GM12878 (cell line): Measurements from ENCODE around the gene RIPK4. TPM values are rescaled to one million over a fixed set of nuclear protein-coding genes. Genes with fewer than 3 reads are reported as not detected.

Experiments
- ATAC-seq: fragments of 200-7000 bp; cut with Tn5 transposase; 3 replicates; pipeline ENCODE4 v1.9.1; 2020; ENCODE audit warnings: mild to moderate bottlenecking, moderate library complexity
- BruUV-seq: library from RNA; stranded (reverse); fragments of 400-500 nt; replicated peaks from 2 replicates; lab custom pipeline; 2021; lab: Mats Ljungman, UMichigan
- CTCF ChIA-PET: fragments of 300-600 bp; sonication (Branson Sonifier 250); formaldehyde crosslinking; extraction: SDS; loops from one replicate; lab custom pipeline; 2021; ENCODE audit warnings: inconsistent platforms; lab: Yijun Ruan, JAX
- POLR2A ChIA-PET: fragments of 350-600 bp; formaldehyde crosslinking; extraction: SDS; loops from one replicate; lab custom pipeline; 2021; ENCODE audit warnings: inconsistent platforms; lab: Charles Lee
- RAD21 ChIA-PET: fragments of 300-600 bp; sonication (Branson Sonifier 250); formaldehyde crosslinking; loops from one replicate; lab custom pipeline; 2023; ENCODE audit warnings: antibody characterized with exemption; ENCODE audit not compliant: unreplicated experiment; lab: Charles Lee
- SMC1A ChIA-PET: fragments of 300-600 bp; sonication (Branson Sonifier 250); formaldehyde crosslinking; loops from one replicate; lab custom pipeline; 2023; ENCODE audit not compliant: unreplicated experiment, uncharacterized antibody; lab: Charles Lee
- DNase-seq: peaks from one replicate; pipeline ENCODE4 v3.0.0-alpha.2; 2011; ENCODE audit warnings: low read depth, low spot score
- FAIRE-seq: peaks from 3 replicates; lab custom pipeline; 2011; peaks lifted over from hg19 to GRCh38; lab: Jason Lieb, UNC
- H2AFZ ChIP-seq: 2 replicates; pipeline ENCODE4 v1.6.0; 2011; ENCODE audit warnings: low read depth, low read length, control low read depth; ENCODE audit not compliant: control insufficient read depth
- H3K27ac ChIP-seq: 2 replicates; pipeline ENCODE4 v1.5.1; 2011; ENCODE audit warnings: control low read depth; ENCODE audit not compliant: control insufficient read depth, insufficient read depth
- H3K27me3 ChIP-seq, 2 experiments: replicated peaks in 1 of 2; 2 replicates each; pipeline versions ENCODE4 v1.6.0 to v1.6.1; 2011; ENCODE audit warnings: low read length in 1 of 2; ENCODE audit not compliant: control insufficient read depth in 2 of 2, insufficient read depth in 2 of 2
- H3K36me3 ChIP-seq, 2 experiments: 2 replicates each; pipeline ENCODE4 v1.5.1; 2011; ENCODE audit warnings: low read length in 1 of 2; ENCODE audit not compliant: control insufficient read depth in 2 of 2, insufficient read depth in 2 of 2
- H3K4me1 ChIP-seq: 2 replicates; pipeline ENCODE4 v1.6.1; 2011; ENCODE audit warnings: mild to moderate bottlenecking, low read length, moderate library complexity, mixed read lengths; ENCODE audit not compliant: control insufficient read depth, insufficient read depth
- H3K4me2 ChIP-seq: 2 replicates; pipeline ENCODE4 v1.6.0; 2011; ENCODE audit warnings: control low read depth; ENCODE audit not compliant: control insufficient read depth, insufficient read depth
- H3K4me3 ChIP-seq: fragments of 200-600 bp; sonication (generic); 2 replicates; pipeline ENCODE4 v1.5.1; 2016
- H3K79me2 ChIP-seq: 2 replicates; pipeline ENCODE4 v1.6.0; 2011; ENCODE audit warnings: low read length; ENCODE audit not compliant: control insufficient read depth, insufficient read depth
- H3K9ac ChIP-seq: 2 replicates; pipeline ENCODE4 v1.8.0; 2011; ENCODE audit warnings: low read length, control low read depth, mixed read lengths; ENCODE audit not compliant: control insufficient read depth, insufficient read depth
- H3K9me3 ChIP-seq: replicated peaks from 3 replicates; pipeline ENCODE4 v1.5.1; 2011; ENCODE audit warnings: mild to moderate bottlenecking, low read length; ENCODE audit not compliant: control insufficient read depth, insufficient read depth
- H4K20me1 ChIP-seq: 2 replicates; pipeline ENCODE4 v1.6.0; 2011; ENCODE audit not compliant: control insufficient read depth, insufficient read depth
- CBX3 ChIP-seq: fragments of 200-600 bp; sonication (generic); IDR thresholded peaks from 2 replicates; pipeline ENCODE4 v1.6.1; 2016; ENCODE audit warnings: low read depth, borderline replicate concordance
- EP300 ChIP-seq, 2 experiments: fragments of 150-350 bp in 1 of 2; IDR thresholded peaks; 2 replicates each; pipeline ENCODE4 v1.6.1; 2011 to 2012; ENCODE audit warnings: low read depth in 2 of 2, low read length in 2 of 2, borderline replicate concordance in 1 of 2, improper control_type of control experiment in 1 of 2, inconsistent platforms in 1 of 2; ENCODE audit not compliant: control insufficient read depth in 1 of 2
- ESRRA ChIP-seq: IDR thresholded peaks from 2 replicates; pipeline ENCODE4 v1.6.1; 2012; ENCODE audit warnings: mild to moderate bottlenecking, low read length, improper control_type of control experiment
- JUNB ChIP-seq: IDR thresholded peaks from 2 replicates; pipeline ENCODE4 v1.6.1; 2016; ENCODE audit warnings: antibody characterized with exemption, mild to moderate bottlenecking
- NBN ChIP-seq: fragments of 450-650 bp; IDR thresholded peaks from 2 replicates; pipeline ENCODE4 v1.6.1; 2016
- RAD51 ChIP-seq: fragments of 450-650 bp; IDR thresholded peaks from 2 replicates; pipeline ENCODE4 v1.6.1; 2016; ENCODE audit warnings: moderate library complexity, mild to moderate bottlenecking, inconsistent platforms
- TAF1 ChIP-seq: IDR thresholded peaks from 2 replicates; pipeline ENCODE4 v1.6.1; 2011; ENCODE audit warnings: mild to moderate bottlenecking, low read depth, low read length, borderline replicate concordance
- WGBS: methylation state at CpG from one replicate; pipeline ENCODE4 v1.1.6; 2016; ENCODE audit warnings: low lambda C conversion rate; ENCODE audit not compliant: insufficient replicate concordance, insufficient coverage; ENCODE audit errors: missing lambda C conversion rate; 5-methylcytosine and 5-hydroxymethylcytosine counted together
- in situ Hi-C: fragments of 300-500 bp; cut with MboI; formaldehyde crosslinking; loops from 9 replicates; pipeline ENCODE4 v1.14.3; 2018; ENCODE audit warnings: mixed read lengths
- intact Hi-C: fragments of 100-400 bp; cut with micrococcal nuclease; formaldehyde crosslinking; loops from one replicate; pipeline ENCODE4 v1.14.2; 2022; ENCODE audit not compliant: unreplicated experiment
- polyA plus RNA-seq, 11 experiments: library from polyadenylated mRNA; depleted of rRNA in 4 of 11; unstranded in 6 of 11; stranded (reverse) in 5 of 11; fragments of >200 nt; fragmentation: Nextera tagmentation in 4 of 11; fragmentation: Illumina TruSeq in 1 of 11; extraction: Ambion mirVana in 4 of 11; extraction: Trizol in 1 of 11; gene quantifications; 1 replicate in 1 of 11; 2 replicates in 10 of 11; pipeline versions ENCODE4 v1.2.1 to v1.2.3, GENCODE V29; 2011 to 2016; ENCODE audit warnings: inconsistent platforms in 2 of 11, missing spikeins in 2 of 11, low read depth in 1 of 11
- total RNA-seq, 4 experiments: library from RNA; depleted of rRNA in 3 of 4; stranded (reverse); fragments of >200 nt in 3 of 4; fragmentation: Illumina TruSeq in 1 of 4; extraction: Trizol in 1 of 4; gene quantifications; 2 replicates each; pipeline versions ENCODE4 v1.2.1 to v1.2.3, GENCODE V29; 2013 to 2021
- TF ChIP-seq, protein P1 (sequence below): IDR thresholded peaks from 2 replicates; pipeline ENCODE4 v1.6.1; 2011; ENCODE audit warnings: borderline replicate concordance, low read depth, mild to moderate bottlenecking, moderate library complexity, low read length; ENCODE audit not compliant: insufficient read depth, poor library complexity, severe bottlenecking
- TF ChIP-seq, protein P2 (sequence below): IDR thresholded peaks from 2 replicates; pipeline ENCODE4 v1.6.1; 2012; ENCODE audit warnings: low read depth, low read length, improper control_type of control experiment
- TF ChIP-seq, protein P3 (sequence below): fragments of 450-650 bp; IDR thresholded peaks from 2 replicates; pipeline ENCODE4 v1.6.1; 2018; ENCODE audit warnings: borderline replicate concordance, mild to moderate bottlenecking; ENCODE audit not compliant: partially characterized antibody

RIPK4 gene
- total and polyA plus RNA-seq, 10 of the 15 experiments (the other 5 are each of a cell fraction or from before 2014, with no cell fraction given) = 0.05 TPM; not detected in 9

DNA sequence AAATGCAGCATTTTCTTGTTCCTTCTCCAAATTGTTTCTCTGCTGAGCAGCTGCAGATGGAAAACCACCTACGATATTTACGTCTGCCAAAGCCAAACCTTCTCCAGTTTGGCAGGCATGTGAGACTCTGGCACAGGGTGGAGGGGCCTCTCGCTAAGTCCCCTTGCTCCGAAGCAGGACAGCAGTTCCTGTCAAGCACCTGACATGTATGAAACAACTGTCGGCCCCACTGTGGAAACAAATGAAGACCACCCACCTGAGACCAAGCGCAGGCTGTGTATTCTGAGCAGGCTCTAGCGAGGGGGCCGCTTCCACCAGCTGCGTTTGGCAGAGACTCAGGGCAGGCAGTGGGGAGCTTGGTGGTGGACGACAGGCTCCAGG is 74.7 kb downstream of the RIPK4 start:
- ATAC-seq = no peak

DNA sequence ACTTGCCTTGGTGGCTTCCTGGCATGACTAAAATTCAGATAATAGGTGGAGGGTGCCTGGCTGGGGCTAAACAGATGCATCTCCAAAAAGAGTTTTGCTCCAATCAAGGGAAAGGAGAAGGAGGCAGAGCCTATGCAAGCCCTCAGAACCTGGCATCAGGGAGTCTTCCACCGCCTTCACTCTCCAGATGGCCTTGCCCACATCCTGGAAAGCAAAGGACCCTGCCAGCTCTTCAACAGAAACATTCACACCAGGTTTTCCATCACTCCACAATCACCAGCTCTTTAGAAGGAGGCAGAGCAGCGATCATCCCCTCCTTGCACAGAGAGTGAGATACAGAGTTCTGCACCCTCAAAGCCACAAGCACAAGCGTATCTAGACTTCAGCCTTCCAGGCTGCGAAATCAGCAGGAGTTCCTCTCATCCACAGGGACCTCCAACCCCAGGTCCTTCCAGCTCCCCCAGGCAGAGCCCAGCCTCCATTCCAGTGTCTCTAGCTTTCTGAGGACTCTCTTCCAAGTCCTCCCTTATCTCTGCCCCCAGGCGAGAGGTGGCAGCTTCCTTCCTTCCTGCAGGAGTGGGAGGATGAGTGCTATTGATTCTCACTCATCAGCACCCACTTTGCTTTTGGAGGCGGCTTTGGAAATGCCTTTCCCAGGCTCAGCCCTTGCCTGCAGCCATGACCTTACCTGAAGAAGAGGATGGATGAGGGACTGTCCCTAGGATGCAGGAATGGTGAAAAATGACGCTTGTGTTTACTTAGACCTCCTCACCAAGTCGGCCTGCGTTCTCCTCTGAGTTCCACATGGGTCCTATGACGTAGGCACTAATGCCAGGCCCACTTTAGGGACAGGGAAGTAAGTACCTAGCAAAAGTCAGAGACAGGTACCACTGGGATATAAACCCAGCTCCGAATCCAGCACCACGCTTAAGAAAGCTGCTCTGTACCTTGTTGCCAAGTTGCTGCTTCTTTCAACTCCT is 75.4 kb downstream of the RIPK4 start:
- Histone ChIP-seq H3K27ac (no peak overlapping the region), H3K36me3 (no peaks in the 10 kb centered on the region; a peak in 1 of 4 replicates), H4K20me1 (no peaks in the 10 kb centered on the region), H3K4me3 (no peak overlapping the region), H2AFZ (no peak overlapping the region), H3K79me2 (no peaks in the 10 kb centered on the region), H3K27me3 (peaks cover 0 to 2% of the 10 kb centered on the region in 2 experiments; a peak in 1 of 4 replicates), H3K4me1 (no peaks in the 10 kb centered on the region), H3K4me2 (no peak overlapping the region), H3K9ac (no peak overlapping the region), H3K9me3 (no peaks in the 10 kb centered on the region)
- in situ Hi-C loops (no loop called here), intact Hi-C loops (no loop called here)
- POLR2A ChIA-PET = no interaction called here
- RAD21 ChIA-PET = no interaction called here
- SMC1A ChIA-PET = no interaction called here
- BruUV-seq = no TSS peak
- ATAC-seq (no peak), FAIRE-seq (no peak), DNase-seq (no peak)
- CTCF ChIA-PET = no interaction called here
- 14% methylated on average over 12 of the region's 12 CpGs for WGBS
- no peak for TF ChIP-seq CBX3
- TF ChIP-seq, protein P1, sequence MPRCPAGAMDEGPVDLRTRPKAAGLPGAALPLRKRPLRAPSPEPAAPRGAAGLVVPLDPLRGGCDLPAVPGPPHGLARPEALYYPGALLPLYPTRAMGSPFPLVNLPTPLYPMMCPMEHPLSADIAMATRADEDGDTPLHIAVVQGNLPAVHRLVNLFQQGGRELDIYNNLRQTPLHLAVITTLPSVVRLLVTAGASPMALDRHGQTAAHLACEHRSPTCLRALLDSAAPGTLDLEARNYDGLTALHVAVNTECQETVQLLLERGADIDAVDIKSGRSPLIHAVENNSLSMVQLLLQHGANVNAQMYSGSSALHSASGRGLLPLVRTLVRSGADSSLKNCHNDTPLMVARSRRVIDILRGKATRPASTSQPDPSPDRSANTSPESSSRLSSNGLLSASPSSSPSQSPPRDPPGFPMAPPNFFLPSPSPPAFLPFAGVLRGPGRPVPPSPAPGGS = no peak
- TF ChIP-seq, protein P2, sequence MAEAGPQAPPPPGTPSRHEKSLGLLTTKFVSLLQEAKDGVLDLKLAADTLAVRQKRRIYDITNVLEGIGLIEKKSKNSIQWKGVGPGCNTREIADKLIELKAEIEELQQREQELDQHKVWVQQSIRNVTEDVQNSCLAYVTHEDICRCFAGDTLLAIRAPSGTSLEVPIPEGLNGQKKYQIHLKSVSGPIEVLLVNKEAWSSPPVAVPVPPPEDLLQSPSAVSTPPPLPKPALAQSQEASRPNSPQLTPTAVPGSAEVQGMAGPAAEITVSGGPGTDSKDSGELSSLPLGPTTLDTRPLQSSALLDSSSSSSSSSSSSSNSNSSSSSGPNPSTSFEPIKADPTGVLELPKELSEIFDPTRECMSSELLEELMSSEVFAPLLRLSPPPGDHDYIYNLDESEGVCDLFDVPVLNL = no peak
- TF ChIP-seq NBN = no peak
- TF ChIP-seq, protein P3, sequence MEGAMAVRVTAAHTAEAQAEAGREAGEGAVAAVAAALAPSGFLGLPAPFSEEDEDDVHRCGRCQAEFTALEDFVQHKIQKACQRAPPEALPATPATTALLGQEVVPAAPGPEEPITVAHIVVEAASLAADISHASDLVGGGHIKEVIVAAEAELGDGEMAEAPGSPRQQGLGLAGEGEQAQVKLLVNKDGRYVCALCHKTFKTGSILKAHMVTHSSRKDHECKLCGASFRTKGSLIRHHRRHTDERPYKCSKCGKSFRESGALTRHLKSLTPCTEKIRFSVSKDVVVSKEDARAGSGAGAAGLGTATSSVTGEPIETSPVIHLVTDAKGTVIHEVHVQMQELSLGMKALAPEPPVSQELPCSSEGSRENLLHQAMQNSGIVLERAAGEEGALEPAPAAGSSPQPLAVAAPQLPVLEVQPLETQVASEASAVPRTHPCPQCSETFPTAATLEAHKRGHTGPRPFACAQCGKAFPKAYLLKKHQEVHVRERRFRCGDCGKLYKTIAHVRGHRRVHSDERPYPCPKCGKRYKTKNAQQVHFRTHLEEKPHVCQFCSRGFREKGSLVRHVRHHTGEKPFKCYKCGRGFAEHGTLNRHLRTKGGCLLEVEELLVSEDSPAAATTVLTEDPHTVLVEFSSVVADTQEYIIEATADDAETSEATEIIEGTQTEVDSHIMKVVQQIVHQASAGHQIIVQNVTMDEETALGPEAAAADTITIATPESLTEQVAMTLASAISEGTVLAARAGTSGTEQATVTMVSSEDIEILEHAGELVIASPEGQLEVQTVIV = no peak
- TF ChIP-seq EP300 (IDR thresholded peaks at IDR 0.05; ENCODE audit: borderline replicate concordance in 1 of 2, control insufficient read depth in 1 of 2, low read depth in 2 of 2, low read length in 2 of 2) = no peak
- no peak for TF ChIP-seq RAD51
- TF ChIP-seq ESRRA = no peak
- TF ChIP-seq TAF1 = no peak

More for the DNA sequence above, 74.7 kb downstream of the RIPK4 start:
- ChIA-PET POLR2A (no interaction called here), RAD21 (no interaction called here), SMC1A (no interaction called here), CTCF (no interaction called here)
- Histone ChIP-seq H3K4me1 (no peaks in the 10 kb centered on the region), H2AFZ (no peak overlapping the region), H3K27ac (no peak overlapping the region), H3K4me3 (no peak overlapping the region), H3K27me3 (peaks cover 0 to 2% of the 10 kb centered on the region in 2 experiments; a peak in 1 of 4 replicates), H3K36me3 (no peaks in the 10 kb centered on the region; a peak in 1 of 4 replicates), H3K9me3 (no peaks in the 10 kb centered on the region), H3K9ac (no peak overlapping the region), H4K20me1 (no peaks in the 10 kb centered on the region), H3K4me2 (no peak overlapping the region), H3K79me2 (no peaks in the 10 kb centered on the region)
- in situ Hi-C loops = no loop called here
- no TSS peak for BruUV-seq
- FAIRE-seq (no peak), DNase-seq (no peak)
- intact Hi-C loops = no loop called here
- WGBS = 51% methylated on average over 10 of the region's 10 CpGs
- no peak for TF ChIP-seq JUNB
